Activated CD8-positive, alpha-beta memory T cell treated with anti-CD3 and anti-CD28 coated beads for 36 hours (primary cell): ENCODE results near the gene ZFP64. TPM values are rescaled to one million over a fixed set of nuclear protein-coding genes. Genes with fewer than 3 reads are reported as not detected.
"Not testable (repeated sequence)": the region's sequence is repeated elsewhere in the genome, so short reads cannot be mapped to it uniquely, and the experiment has no call there.

Source experiments
- CTCF ChIA-PET: fragments of 350-600 bp; sonication (Branson Sonifier 250); formaldehyde crosslinking; loops from one replicate; lab custom pipeline; 2021; ENCODE audit warnings: antibody characterized with exemption; lab: Charles Lee
- POLR2A ChIA-PET: fragments of 350-600 bp; sonication (Branson Sonifier 250); formaldehyde crosslinking; loops from one replicate; lab custom pipeline; 2021; ENCODE audit warnings: antibody characterized with exemption; lab: Charles Lee
- total RNA-seq, 2 experiments: library from RNA; stranded (reverse); gene quantifications; one replicate each; pipeline ENCODE4 v1.2.3, GENCODE V29; 2021

Gene ZFP64
- total RNA-seq, 2 experiments from 2014 or later: 12.5 to 13.8 TPM

DNA sequence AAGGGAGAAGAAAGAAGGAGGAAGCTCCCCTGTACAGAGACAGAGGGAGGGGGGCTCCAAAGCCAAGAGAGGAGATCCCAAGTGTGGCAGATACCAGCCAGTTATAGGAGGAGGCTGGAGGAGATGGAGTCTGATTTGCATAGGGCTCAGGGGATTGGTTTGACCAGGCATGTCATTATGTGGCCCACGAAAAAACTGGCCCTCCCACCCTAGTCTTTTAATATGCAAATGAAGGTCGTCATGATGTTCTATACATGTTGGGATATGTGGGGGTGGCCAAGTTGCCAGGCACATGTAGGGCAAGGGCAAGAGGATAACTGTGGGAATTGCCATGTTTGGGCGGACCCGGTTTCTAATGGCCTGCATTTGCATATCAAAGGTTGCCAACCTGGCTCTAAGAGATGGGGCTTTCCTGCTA, 17.6 kb upstream of the ZFP64 start:
- CTCF ChIA-PET: no interaction called here
- POLR2A ChIA-PET: no interaction called here

- CTCF ChIA-PET: no interaction called here
- POLR2A ChIA-PET: no interaction called here
Measured at GRCh38 chr20:52207020-52207810, 15.6 kb upstream of the ZFP64 start.

GRCh38 chr20:52204136-52204535, 12.6 kb upstream of the ZFP64 start:
- CTCF ChIA-PET: no interaction called here

DNA sequence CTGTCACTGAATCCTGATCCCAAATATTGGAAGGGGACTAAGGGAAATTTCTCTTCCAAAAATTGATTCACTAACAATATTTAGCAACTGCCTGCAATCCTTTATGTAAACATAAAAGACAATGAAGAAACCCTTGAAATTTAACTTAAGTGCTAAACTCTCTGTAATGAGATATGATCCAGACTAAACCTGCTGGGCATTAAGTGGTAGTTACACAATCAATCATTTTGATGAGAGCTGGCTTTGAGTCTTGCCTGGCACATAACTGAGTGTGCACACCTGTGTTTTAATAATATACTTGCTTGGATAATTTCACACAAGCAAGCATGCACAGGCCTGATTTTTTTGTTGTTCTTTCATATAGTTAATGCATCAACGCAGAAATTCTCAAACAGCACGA, 9.8 kb upstream of the ZFP64 start:
- POLR2A ChIA-PET: no interaction called here

More at GRCh38 chr20:52204136-52204535, 12.6 kb upstream of the ZFP64 start:
- POLR2A ChIA-PET: no interaction called here

DNA sequence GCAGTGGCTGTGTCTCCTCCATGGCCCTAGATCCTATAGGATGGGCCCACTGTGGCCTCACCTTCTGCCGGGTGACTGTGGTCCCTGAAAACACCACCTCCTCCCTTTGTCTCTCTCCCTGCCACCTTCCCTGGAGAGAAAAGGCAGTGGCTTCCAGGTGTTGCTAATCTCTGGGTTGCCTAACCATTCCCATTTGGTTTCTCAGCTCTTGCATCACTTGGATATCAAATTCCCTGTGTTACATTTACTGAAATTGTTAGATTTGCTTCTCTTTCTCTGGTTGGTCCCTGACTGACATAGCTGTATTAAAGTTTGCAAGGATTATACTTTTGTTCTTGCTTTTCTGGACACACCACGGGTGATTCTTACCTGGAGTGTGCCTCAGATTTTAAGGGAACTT, 9.3 kb upstream of the ZFP64 start:
- CTCF ChIA-PET: interaction anchor here (1.5 kb wide), 1 partner anchor 10 kb away, joined by 6 read pairs; no protein-coding TSS in a partner anchor
- POLR2A ChIA-PET: no interaction called here

More for the DNA sequence above, 9.8 kb upstream of the ZFP64 start:
- CTCF ChIA-PET: interaction anchor here (1.5 kb wide), 1 partner anchor 9 kb away, joined by 6 read pairs; no protein-coding TSS in a partner anchor

- POLR2A ChIA-PET: no interaction called here
- CTCF ChIA-PET: interaction anchor here (0.5 kb wide), 1 partner anchor 1396 kb away, joined by 4 read pairs; no protein-coding TSS in a partner anchor
Measured at GRCh38 chr20:52196845-52197244, 5.3 kb upstream of the ZFP64 start.

DNA sequence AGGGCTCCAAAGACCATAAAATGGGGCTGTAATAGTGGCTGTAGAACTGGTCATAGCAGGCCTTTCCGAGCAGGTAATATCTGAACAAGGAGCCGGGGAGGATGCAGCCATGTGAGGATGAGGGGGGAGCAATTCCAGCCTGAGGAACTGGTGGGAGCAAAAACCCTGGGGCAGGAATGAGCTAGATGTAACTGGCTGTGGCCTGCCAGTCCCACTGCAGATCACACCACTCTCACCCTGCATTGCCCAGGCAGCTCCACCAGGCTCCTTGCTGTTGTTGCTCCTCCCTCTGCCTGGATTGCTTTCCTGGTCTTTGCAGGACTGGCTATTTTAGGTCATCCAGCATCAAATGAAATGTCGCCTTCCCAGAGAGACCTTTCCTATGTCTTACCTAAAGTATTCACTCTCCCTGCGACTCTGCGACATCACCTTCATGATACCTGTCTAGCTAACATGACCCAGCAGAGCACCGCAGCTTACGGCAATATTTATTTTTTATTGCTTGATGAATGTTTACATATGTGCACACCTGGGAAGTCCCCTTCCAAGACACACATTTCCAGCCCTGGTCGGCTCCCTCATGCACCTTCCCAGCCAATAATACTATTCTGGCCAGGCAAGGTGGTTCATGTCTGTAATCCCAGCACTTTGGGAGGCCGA, 2.4 kb upstream of the ZFP64 start:
- ChIA-PET CTCF (no interaction called here), POLR2A (no interaction called here)

DNA sequence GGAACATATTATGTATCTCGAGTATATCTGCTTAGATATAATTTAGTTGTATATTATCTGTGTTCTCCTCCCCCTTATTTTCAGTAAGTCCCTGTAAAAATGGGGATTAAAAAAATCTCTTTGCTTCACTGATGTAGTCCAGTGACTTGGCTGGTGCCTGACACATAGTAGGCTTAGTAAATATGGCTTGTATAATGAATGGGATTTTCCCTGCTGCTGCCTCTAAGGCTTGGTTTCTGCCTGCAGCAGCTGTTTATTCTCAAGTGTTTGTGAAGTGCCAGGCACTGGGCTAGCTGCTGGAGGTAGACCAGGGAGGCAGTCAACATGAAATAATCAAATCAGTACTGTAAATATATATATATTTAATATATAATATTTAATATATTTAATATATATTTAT, 1.6 kb upstream of the ZFP64 start:
- ChIA-PET CTCF (no interaction called here), POLR2A (no interaction called here)

DNA sequence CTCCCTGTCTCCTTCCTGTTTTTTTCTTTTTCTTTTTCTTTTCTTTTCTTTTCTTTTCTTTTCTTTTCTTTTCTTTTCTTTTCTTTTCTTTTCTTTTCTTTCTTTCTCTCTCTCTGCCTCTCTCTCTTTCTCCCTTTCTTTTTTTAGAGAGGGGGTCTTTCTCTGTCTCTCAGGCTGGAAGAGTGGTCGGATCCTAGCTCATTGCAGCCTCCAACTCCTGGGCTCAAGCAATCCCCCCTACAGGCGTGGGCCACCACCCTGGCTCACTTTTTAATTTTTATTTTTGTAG, 1.1 kb upstream of the ZFP64 start:
- POLR2A ChIA-PET, CTCF ChIA-PET: not testable (repeated sequence)

- ChIA-PET POLR2A (interaction anchor here (1.0 kb wide), 1 partner anchor 13 kb away, joined by 3 read pairs; no protein-coding TSS in a partner anchor), CTCF (interaction anchor here (0.6 to 1.6 kb wide), 4 partner anchors 12 to 1204 kb away, joined by 3 to 7 read pairs (median 3); no protein-coding TSS in a partner anchor)
Measured at GRCh38 chr20:52191916-52192718, 538 bp upstream of the ZFP64 start.

- ChIA-PET CTCF (interaction anchor here (1.4 to 1.6 kb wide), 2 partner anchors 11 to 87 kb away, joined by 3 to 7 read pairs; no protein-coding TSS in a partner anchor), POLR2A (interaction anchor here (1.0 kb wide), 1 partner anchor 11 kb away, joined by 3 read pairs; no protein-coding TSS in a partner anchor)
Measured at GRCh38 chr20:52190437-52191131, 995 bp downstream of the ZFP64 start.

DNA sequence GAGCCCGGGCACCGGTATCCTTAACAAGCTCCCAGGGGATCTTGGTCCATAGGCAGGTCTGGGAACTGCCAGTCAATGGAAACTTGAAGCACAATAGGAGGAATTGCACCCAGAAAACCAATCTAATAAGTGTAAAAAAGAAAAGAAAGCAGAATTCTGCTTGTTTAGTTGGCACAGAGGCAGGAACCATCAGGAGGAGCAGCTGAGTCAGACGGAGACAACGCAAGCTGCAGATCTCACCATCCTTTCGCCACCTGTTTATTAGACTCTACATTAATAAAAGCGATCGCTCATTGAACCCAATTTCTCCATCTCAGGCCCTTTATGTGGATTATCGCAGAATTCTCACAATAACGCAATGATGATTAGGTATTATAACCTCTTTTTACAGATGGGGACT, 9.8 kb downstream of the ZFP64 start:
- ChIA-PET CTCF (no interaction called here), POLR2A (no interaction called here)

DNA sequence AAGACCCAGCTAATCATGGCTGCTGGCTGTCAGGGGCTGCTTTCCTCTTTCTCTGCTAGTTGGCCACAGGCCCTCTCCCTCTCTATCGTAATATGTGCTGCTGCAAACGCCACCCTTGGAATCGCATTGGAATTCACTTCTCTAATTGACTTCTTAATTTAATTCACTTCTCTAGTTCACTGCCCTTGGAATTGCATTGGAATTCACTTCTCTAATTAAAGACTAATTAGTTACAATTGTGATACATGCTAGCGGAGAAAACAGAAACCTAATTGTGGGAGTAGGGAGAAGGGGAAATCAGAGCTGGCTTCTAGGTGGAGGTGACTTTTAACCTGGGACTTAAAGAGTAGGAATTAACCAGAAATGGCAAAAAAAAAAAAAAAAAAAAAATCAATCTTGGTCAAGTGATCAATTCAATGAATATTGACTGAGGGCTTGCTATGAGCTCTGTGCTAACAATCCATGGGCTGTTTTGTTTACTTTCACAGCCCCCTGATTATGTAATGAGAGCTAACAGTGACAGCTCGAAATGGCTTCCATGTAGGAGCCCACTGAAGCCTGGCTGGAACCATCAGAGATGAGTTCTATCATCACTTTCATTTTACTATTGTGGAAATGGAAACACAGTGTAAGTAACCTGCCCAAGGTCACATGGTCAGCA, 11.3 kb downstream of the ZFP64 start:
- ChIA-PET POLR2A (no interaction called here), CTCF (interaction anchor here (0.7 to 1.5 kb wide), 2 partner anchors 11 to 52 kb away, joined by 3 to 7 read pairs; partner anchors contain the start of gene ZFP64)

DNA sequence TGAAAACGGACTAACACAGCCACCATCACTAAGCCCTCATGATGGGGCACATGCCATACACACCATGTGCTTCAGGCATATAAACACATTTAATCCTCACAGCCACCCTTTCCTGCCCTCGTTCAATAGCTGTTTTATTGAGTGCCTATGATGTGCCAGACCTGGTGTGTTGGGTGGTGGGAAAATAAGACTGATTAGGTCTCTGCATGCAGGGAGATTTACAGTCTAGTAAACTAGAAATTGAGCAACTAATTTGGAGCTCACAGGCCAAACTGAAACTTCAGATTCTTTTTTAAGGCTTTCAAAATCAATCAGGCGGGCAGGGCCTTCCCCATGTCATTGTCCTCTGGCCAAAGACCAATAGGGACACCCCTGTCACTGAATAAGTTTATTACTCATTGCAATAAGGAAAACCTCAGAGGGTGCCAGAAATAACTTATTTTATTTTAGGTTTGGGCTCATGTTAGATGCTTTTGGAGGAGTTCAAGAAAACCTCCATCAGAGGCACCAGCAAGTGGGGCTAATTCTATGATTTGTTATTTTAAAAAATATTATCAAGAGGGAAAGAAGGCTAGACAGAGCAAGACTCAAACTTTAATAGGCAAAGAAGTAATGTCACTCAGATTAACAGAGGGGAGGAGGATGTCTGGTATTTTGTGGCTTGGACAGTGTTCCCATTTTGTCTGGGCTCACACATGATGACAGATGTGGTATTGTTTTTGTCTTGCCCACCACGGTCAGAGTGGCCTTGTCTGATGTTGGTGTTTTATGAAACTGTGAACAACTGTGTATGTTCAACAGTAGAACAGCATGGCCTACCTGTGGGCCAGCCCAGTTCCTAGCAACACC, 12.0 kb downstream of the ZFP64 start:
- CTCF ChIA-PET: interaction anchor here (0.7 to 1.5 kb wide), 2 partner anchors 12 to 51 kb away, joined by 3 to 7 read pairs; partner anchors contain the start of gene ZFP64
- POLR2A ChIA-PET: interaction anchor here (0.7 to 1.0 kb wide), 2 partner anchors 12 to 518 kb away, joined by 3 to 12 read pairs; partner anchors contain the start of gene ZFP64

DNA sequence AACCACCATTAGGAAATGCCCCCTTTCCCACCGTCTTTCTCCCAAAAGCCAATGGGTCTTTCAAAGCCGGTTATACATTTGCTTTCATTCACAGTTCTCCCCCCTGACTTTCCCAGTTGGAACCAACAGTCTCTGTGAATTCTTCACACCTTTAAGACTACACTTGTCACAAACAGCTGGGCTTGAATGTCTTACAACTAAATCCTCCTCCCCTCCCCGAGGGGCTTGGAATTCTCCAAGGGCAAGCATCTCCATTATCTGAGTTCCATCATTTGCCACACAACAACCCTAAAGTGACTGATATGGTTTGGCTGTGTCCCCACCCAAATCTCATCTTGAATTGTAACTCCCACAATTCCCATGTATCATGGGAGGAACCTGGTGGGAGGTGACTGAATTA, 12.9 kb downstream of the ZFP64 start:
- CTCF ChIA-PET: no interaction called here
- POLR2A ChIA-PET: interaction anchor here (1.0 kb wide), 1 partner anchor 517 kb away, joined by 12 read pairs; no protein-coding TSS in a partner anchor

DNA sequence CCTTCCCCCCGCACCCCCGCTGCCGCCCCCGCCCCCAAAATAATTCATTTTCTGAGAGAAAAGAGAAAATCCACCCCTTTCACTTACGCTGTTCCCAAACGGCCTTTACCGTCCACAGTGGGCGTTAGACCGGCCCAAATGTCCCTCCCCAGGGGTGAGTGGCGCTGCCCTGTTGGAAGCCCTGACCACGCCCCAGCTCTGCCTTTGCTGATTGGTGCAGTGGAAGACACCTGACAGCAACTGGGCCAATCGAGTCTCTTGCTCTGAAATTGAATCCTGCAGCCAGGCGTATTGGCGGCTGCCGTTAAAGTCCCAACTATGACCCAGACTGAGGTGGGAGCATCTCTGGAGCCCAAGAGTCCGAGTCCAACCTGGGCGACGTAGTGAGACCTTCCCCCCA, 15.7 kb downstream of the ZFP64 start:
- ChIA-PET CTCF (interaction anchor here (0.7 kb wide), 1 partner anchor 86 kb away, joined by 3 read pairs; no protein-coding TSS in a partner anchor), POLR2A (no interaction called here)

DNA sequence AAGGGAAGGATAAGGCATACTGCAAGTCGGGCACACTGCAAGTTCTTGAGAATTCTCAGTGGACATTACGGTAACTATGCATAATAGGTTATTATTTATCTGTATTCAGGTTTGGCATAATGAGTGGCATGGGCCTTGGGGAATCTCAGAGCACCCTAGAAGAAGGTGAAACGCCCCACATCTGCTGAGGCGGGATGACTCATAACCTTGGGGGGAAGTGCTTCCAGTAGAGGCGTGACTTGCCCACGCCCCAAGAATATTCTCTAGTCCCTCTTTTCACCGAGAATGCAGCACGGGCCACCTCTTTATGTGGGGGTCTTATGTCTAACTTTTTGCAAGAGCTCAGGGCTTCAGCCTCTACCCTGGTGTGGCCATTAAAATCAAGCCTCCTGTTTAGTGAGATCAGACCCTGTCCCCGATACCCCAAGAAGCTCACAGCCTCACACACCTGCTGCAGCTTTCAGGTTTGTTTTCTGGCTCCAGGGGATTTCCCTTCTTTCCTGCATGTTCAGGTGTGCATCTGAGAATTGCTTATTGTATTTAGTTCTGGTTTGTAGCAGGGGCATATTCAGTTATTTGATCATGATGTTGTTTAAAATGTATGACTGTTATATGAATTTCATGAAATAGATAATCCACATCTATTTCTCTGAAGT, 19.1 kb downstream of the ZFP64 start:
- ChIA-PET POLR2A (no interaction called here), CTCF (no interaction called here)
